NCI-H2029 treated with DMSO at 0.1 percent for 48 hours (cell line): ENCODE measurements around the gene GALM.
"Not testable (repeated sequence)": the region's sequence is repeated elsewhere in the genome, so short reads cannot be mapped to it uniquely, and the experiment has no call there.

Experiments used
- DNase-seq: peaks from one replicate; lab custom pipeline; 2025; lab: John Stamatoyannopoulos, UW

Gene GALM

GRCh38 chr2:38740851-38741731 lies 75.2 kb downstream of the GALM start:
- no peak for DNase-seq

DNA sequence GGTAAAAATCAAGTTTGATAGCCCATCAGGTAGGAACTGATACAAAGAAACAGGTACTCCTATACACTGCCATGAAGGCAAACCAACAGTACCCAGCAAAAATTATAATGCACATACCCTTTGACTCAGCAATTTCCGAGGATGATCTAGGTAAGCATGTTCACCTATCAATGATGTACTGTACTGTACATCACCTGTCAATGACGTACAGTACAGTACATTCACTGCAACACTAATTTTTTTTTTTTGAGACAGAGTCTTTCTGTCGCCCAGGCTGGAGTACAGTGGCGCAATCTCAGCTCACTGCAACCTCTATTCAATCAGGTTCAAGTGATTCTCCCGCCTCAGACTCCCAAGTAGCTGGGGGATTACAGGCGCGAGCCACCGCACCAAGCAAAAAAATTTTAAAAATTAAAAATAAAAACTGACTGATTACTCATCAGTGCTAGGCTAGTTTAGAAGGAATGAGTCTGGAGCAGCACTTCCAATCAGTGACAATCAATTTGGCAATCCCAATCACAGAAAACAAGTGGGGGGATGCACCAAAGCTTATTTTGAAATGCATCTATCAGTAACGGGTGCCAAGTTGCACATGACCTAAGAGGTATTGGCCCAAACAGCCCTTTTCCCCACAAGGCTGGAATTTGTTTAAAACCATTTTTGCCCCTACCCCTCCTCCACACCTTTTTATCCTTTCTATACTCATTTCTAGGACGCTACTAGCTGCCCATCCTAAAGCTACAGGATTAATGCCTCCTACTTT lies 77.1 kb downstream of the GALM start:
- DNase-seq = no peak

DNA sequence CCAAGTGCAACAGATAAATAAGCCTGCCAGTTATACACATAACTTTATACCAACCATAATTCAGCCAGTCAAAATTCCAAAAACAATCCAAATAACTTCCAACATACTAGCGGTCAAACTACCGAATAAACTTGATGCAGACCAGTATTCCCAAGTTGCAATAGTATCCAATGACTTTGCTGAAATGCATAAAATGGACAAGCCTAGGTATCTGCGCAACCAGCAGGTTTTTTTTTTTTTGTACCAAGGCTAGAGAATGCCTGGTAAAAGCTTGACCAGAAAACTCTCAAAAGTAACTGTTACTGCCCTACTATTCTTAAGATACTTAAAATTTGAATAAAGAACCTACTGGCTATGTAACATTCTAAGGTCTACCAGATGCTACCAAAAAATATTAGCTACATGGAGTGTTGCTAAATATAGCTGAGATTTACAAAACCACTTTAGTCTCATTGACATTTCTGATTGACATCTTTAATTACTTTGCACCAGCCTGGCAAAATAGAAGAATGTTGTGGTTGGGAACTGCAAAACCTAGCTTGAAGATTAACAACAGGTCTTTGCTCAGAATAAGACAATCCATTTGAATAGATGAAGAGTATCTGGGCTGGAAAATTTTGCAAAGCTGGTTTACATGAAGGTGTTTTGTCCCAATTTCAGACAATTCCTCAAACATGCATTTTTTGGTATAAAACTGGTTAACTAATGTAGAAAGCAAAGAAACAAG lies 77.9 kb downstream of the GALM start:
- DNase-seq = no peak

- DNase-seq = no peak
Measured at GRCh38 chr2:38744399-38744780, 78.5 kb downstream of the GALM start.

DNA sequence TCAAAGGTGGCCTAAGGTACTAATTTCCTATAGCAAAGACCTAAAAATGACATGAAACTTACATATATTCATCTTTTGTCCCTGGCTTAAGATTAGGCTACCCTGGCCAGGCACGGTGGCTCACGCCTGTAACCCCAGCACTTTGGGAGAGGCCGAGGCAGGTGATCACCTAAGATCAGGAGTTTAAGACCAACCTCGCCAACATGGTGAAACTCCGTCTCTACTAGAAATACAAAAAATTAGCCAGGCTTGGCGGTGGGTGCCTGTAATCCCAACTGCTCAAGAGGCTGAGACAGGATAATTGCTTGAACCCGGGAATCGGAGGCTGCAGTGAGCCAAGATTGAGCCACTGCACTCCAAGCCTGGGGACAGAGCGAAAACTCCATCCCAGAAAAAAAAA lies 79.4 kb downstream of the GALM start:
- DNase-seq = no peak

GRCh38 chr2:38747007-38747424 lies 81.1 kb downstream of the GALM start:
- DNase-seq = no peak

DNA sequence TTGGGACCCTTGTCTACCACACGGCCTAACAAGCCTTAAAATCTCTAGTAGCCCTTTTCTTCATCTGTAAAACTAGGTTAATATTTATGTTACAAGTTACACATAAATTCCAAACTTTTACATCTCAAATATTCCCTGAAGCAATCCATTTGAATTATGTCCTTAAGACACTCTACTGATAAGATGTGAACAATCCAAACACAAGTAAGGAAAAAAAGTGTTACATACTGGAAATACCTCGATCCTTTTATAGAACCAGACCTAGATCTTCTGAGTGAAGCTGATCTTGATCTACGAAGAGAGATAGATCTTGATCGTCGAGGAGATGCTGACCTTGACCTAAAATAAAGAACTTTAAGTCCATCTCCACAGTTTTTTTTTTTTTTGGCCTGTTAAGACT lies 81.9 kb downstream of the GALM start:
- DNase-seq = no peak

DNA sequence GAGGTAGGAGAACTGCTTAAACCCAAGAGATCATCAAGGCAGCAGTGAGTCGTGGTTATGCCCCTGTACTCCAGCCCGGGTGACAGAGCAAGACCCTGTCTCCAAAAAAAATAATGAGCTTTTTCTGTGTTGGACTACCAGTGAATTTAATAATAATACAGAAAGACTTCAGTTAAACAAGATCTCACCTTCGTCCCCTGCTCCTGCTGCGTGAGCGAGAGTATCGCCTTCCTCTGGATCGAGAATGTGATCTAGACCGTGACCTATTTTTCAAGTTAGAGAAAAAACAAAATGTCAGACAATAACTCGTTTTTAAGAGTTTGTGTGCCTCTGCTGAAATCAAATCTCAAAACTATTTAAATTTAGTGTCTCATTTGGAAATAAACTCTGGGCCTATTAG lies 82.5 kb downstream of the GALM start:
- DNase-seq = no peak

DNA sequence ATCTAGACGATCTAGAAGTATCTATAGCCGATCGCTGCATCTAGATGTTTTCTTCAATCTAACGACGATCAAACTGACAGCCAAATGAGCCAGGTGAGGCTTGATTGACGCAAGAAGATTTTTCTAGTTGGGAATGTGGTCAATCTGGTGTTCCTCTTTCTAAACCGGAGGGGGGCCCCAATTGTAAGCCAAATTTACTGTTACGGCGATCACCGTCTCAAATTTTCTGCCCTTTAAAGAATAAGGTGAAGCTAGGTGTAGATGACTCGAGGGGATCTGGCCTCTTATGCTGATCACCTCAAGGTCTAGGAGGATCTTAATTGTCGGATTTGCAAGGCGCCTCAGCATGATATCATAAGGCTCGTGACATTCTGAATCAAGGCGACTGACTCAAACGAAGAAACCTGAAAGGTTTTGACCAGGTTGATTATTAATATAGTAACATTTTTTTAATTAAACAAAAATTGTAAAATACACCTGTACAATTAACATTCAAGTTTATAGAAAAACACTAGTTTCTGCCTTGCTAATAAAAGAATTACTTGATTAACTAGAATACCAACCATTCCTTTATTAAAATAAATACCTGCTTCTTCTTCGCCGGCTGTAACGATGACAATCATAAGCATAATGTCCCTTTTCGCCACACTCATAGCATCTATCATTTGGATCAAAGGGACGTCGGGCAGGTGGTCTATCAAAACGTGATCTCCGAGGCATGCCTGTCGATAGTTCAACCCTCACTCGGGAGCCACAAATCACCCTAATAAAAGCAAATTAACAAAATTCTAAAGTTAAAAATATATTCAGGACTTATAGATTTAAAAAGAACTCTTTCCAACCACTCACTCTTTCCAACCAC lies 83.3 kb downstream of the GALM start:
- no peak for DNase-seq

DNA sequence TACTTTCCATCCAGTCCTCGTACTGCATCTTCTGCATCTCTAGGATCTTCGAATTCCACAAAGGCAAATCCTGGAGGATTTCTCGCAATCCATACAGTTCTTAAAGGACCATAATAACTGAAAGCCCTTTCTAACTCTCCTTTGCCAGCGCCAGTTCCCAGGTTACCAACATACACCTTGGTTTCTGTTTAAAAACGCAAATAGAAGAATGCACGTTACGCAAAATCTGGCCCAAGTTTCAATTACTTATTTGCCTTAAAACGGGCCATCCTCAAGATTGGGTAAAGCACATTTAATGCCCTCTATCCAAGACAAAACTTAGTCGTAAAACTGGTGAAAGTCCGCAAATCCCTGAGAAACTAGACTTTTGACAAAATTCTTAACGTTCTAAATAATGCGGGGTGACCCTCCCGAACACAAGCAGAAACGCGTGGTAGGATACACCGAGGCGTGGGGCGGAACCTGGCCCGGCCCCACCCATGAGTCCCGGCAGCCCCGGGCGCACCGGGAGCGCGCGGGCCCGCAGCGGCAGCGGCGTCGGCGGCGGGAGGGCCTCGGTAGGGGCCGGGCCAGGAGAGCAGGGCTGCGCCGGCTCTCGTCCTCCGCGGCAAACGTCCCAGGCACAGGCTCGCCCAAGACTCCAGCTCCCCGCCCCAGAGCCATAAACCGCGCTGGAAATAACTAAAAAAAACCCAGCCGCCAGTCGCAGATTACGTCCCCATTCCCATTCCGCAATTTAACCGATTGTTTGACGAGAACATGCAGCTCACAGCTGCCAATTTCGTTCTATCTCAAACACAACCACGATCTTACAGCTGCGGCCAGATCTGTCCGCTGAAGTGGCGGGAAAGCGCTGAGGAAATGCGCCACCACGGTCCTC lies 84.3 kb downstream of the GALM start:
- DNase-seq = no peak

GRCh38 chr2:38750891-38751595 lies 85.1 kb downstream of the GALM start, which contains the start of gene SRSF7:
Gene SRSF7 (minus strand): TSS chr2:38751361. CDS start chr2:38751256, 105 bp downstream.
- peak; percentile 93 for DNase-seq

GRCh38 chr2:38751596-38752410 lies 85.9 kb downstream of the GALM start:
- DNase-seq = no peak

- no peak for DNase-seq
Measured at GRCh38 chr2:38754049-38754448, 88.1 kb downstream of the GALM start.

DNA sequence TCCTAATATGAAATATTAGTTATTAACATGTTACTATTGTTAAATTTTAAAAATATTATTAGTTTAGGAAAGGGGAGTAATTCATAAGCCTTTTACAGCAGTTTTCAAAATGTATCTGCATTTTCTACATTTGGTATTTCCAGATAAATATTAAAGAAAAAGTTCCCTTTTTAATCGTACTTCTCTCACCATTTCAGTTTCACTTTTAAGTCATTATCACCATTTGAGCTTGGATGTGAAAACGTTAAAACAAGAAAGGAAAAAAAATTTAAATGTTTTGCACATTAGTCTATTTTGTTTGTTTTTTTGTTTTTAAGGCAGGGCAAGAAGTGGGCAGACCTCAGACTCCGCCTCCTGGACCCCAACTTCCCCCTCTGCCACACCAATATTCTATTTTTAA lies 88.6 kb downstream of the GALM start:
- DNase-seq = no peak

- not testable (repeated sequence) for DNase-seq
Measured at GRCh38 chr2:38755891-38756290, 90.0 kb downstream of the GALM start.

DNA sequence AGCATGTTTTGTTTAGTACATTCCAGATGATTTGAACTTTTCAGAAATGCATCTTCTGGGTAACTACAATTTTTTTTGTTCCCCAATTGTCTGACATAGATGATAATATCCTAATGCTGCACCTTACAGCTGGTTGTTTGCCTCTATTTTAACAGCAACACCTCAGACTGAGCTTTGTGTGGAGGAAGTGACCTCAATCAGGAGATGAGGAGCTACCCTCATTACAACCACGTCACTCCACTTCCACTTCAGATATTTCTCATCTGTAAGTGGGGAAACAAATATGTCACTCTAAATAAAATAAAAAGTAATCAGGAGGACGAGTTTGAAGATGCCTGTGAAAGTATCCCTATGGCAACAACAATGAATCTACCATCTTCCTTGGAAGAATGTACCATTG lies 97.3 kb downstream of the GALM start:
- DNase-seq = no peak

GRCh38 chr2:38763728-38764127 lies 97.8 kb downstream of the GALM start:
- DNase-seq = no peak

- DNase-seq = no peak
Measured at GRCh38 chr2:38765149-38765548, 99.2 kb downstream of the GALM start.

GRCh38 chr2:38765551-38765950 lies 99.6 kb downstream of the GALM start:
- no peak for DNase-seq
